ENCODE measurements around the gene TMEM178B. TPM values are rescaled to one million over a fixed set of nuclear protein-coding genes. Genes with fewer than 3 reads are reported as not detected.

The TMEM178B gene
- polyA plus RNA-seq, 2 of the 4 experiments (the other 2 are of a cell fraction): 0.88 to 0.93 TPM

DNA sequence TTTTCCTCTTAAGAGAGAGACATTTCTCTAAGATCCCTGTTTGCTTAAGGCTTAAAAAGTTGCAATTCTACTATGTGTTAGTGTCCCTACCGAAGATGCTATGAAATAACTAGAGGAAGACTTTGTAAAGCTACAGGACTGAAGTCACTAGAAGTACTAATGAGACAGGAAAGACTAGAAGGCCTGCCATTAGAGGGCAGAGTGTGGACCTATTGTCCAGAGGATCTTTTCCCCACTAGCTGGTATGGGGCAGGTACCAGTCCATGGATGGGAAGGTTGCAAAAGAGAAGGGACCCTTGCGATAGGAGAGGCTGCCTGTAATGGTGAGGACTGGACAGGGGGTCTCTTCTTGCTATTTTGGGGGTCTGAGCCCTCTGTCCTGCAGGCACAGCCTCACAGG, 178.1 kb downstream of the TMEM178B start:
- Histone ChIP-seq H3K4me2 (no peak overlapping the region), H3K9me3 (no peaks in the 10 kb centered on the region), H3K4me3 (no peak overlapping the region), H3K4me1 (no peaks in the 10 kb centered on the region), H3K27ac (no peak overlapping the region)
- TF ChIP-seq RCOR1 (IDR thresholded peaks at IDR 0.05; ENCODE audit: low read depth, low read length) (no peak), NR3C1 (IDR thresholded peaks at IDR 0.05) (no peak), KDM5A (IDR thresholded peaks at IDR 0.05) (no peak), SMC3 (IDR thresholded peaks at IDR 0.05) (no peak), FOSB (CRISPR knock-in tag; IDR thresholded peaks at IDR 0.05) (no peak), JUN (IDR thresholded peaks at IDR 0.05) (no peak)
- TF ChIP-seq, protein P1, sequence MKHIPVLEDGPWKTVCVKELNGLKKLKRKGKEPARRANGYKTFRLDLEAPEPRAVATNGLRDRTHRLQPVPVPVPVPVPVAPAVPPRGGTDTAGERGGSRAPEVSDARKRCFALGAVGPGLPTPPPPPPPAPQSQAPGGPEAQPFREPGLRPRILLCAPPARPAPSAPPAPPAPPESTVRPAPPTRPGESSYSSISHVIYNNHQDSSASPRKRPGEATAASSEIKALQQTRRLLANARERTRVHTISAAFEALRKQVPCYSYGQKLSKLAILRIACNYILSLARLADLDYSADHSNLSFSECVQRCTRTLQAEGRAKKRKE (CRISPR knock-in tag; IDR thresholded peaks at IDR 0.05; ENCODE audit: low read depth): no peak
- TF ChIP-seq, protein P2, sequence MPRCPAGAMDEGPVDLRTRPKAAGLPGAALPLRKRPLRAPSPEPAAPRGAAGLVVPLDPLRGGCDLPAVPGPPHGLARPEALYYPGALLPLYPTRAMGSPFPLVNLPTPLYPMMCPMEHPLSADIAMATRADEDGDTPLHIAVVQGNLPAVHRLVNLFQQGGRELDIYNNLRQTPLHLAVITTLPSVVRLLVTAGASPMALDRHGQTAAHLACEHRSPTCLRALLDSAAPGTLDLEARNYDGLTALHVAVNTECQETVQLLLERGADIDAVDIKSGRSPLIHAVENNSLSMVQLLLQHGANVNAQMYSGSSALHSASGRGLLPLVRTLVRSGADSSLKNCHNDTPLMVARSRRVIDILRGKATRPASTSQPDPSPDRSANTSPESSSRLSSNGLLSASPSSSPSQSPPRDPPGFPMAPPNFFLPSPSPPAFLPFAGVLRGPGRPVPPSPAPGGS (IDR thresholded peaks at IDR 0.05): no peak
- TF ChIP-seq, protein P3, sequence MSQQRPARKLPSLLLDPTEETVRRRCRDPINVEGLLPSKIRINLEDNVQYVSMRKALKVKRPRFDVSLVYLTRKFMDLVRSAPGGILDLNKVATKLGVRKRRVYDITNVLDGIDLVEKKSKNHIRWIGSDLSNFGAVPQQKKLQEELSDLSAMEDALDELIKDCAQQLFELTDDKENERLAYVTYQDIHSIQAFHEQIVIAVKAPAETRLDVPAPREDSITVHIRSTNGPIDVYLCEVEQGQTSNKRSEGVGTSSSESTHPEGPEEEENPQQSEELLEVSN (IDR thresholded peaks at IDR 0.05; ENCODE audit: borderline replicate concordance, low read depth): no peak
- TF ChIP-seq, protein P4, sequence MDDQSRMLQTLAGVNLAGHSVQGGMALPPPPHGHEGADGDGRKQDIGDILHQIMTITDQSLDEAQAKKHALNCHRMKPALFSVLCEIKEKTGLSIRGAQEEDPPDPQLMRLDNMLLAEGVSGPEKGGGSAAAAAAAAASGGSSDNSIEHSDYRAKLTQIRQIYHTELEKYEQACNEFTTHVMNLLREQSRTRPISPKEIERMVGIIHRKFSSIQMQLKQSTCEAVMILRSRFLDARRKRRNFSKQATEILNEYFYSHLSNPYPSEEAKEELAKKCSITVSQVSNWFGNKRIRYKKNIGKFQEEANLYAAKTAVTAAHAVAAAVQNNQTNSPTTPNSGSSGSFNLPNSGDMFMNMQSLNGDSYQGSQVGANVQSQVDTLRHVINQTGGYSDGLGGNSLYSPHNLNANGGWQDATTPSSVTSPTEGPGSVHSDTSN (IDR thresholded peaks at IDR 0.05): no peak
- CTCF ChIA-PET: interaction anchor here (0.5 kb wide), 1 partner anchor 398 kb away, joined by 3 read pairs; no protein-coding TSS in a partner anchor
- WGBS (ENCODE audit: missing lambda C conversion rate): 30% methylated on average over 2 of the region's 2 CpGs
- no peak for FAIRE-seq
- POLR2A ChIA-PET: no interaction called here
- peak in 1 of 2 experiments; percentile 54; a peak in 2 of 6 replicates for ATAC-seq
- DNase-seq (ENCODE audit: low read depth in 1 of 2, low spot score in 1 of 2): no peak

DNA sequence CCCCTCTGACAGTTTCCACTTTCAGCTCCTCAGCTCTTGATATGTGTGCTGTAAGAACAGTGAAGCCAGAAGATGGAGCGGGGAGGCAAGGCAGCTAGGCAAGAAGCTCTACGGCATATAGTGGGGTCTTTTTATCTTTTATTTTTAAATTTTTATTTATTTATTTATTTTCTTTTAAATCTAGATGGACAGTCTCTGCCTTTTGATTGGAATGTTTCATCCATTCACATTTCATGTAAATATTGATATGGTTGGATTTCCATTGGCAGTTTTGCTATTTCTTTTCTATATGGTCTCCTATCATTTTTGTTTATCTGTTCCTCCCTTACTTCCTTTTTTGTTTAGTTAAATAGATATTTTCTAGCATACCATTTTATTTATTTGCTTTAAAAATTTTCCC, 183.7 kb downstream of the TMEM178B start:
- Histone ChIP-seq H3K4me1 (no peaks in the 10 kb centered on the region), H3K9me3 (no peaks in the 10 kb centered on the region), H3K4me2 (no peak overlapping the region), H3K4me3 (no peak overlapping the region), H3K27ac (no peak overlapping the region)
- WGBS (ENCODE audit: missing lambda C conversion rate): 56% methylated on average over 2 of the region's 2 CpGs
- no peak for ATAC-seq
- ChIA-PET CTCF (interaction anchor here (0.5 kb wide), 1 partner anchor 332 kb away, joined by 4 read pairs; no protein-coding TSS in a partner anchor), POLR2A (no interaction called here)
- no peak for DNase-seq (ENCODE audit: low read depth in 1 of 2, low spot score in 1 of 2)
- TF ChIP-seq CBX8 (IDR thresholded peaks at IDR 0.05): no peak
- TF ChIP-seq, protein P5, sequence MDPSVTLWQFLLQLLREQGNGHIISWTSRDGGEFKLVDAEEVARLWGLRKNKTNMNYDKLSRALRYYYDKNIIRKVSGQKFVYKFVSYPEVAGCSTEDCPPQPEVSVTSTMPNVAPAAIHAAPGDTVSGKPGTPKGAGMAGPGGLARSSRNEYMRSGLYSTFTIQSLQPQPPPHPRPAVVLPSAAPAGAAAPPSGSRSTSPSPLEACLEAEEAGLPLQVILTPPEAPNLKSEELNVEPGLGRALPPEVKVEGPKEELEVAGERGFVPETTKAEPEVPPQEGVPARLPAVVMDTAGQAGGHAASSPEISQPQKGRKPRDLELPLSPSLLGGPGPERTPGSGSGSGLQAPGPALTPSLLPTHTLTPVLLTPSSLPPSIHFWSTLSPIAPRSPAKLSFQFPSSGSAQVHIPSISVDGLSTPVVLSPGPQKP (IDR thresholded peaks at IDR 0.05; ENCODE audit: low read depth, low read length): no peak
- no peak for TF ChIP-seq HOXB5 (CRISPR knock-in tag; IDR thresholded peaks at IDR 0.05)
- no peak for TF ChIP-seq ZSCAN20 (CRISPR knock-in tag; IDR thresholded peaks at IDR 0.05)
- no peak for TF ChIP-seq HEYL (CRISPR knock-in tag; IDR thresholded peaks at IDR 0.05)
- no peak for TF ChIP-seq GATA3 (IDR thresholded peaks at IDR 0.05; ENCODE audit: borderline replicate concordance)
- TF ChIP-seq, protein P6, sequence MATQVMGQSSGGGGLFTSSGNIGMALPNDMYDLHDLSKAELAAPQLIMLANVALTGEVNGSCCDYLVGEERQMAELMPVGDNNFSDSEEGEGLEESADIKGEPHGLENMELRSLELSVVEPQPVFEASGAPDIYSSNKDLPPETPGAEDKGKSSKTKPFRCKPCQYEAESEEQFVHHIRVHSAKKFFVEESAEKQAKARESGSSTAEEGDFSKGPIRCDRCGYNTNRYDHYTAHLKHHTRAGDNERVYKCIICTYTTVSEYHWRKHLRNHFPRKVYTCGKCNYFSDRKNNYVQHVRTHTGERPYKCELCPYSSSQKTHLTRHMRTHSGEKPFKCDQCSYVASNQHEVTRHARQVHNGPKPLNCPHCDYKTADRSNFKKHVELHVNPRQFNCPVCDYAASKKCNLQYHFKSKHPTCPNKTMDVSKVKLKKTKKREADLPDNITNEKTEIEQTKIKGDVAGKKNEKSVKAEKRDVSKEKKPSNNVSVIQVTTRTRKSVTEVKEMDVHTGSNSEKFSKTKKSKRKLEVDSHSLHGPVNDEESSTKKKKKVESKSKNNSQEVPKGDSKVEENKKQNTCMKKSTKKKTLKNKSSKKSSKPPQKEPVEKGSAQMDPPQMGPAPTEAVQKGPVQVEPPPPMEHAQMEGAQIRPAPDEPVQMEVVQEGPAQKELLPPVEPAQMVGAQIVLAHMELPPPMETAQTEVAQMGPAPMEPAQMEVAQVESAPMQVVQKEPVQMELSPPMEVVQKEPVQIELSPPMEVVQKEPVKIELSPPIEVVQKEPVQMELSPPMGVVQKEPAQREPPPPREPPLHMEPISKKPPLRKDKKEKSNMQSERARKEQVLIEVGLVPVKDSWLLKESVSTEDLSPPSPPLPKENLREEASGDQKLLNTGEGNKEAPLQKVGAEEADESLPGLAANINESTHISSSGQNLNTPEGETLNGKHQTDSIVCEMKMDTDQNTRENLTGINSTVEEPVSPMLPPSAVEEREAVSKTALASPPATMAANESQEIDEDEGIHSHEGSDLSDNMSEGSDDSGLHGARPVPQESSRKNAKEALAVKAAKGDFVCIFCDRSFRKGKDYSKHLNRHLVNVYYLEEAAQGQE (IDR thresholded peaks at IDR 0.05): no peak
- no peak for TF ChIP-seq CHD2 (IDR thresholded peaks at IDR 0.05; ENCODE audit: low read length, partially characterized antibody)
- no peak for TF ChIP-seq NR3C1 (IDR thresholded peaks at IDR 0.05)
- TF ChIP-seq ESRRA (IDR thresholded peaks at IDR 0.05; ENCODE audit: borderline replicate concordance, low read length): no peak
- no peak for FAIRE-seq

Measured in A549 (cell line).